K562 (cell line): ENCODE measurements around the gene RAB31. TPM values are rescaled to one million over a fixed set of nuclear protein-coding genes. Genes with fewer than 3 reads are reported as not detected.

ENCODE experiments used
- ARNT ChIP-seq, 2 experiments: fragments of 450-650 bp; IDR thresholded peaks; 2 replicates each; pipeline ENCODE4 v1.6.1; 2016; ENCODE audit warnings: mild to moderate bottlenecking in 1 of 2
- BRD9 ChIP-seq: fragments of 450-650 bp; IDR thresholded peaks from 2 replicates; pipeline ENCODE4 v1.6.1; 2018; ENCODE audit warnings: low read depth; ENCODE audit not compliant: partially characterized antibody
- ETS2 ChIP-seq: IDR thresholded peaks from 2 replicates; pipeline ENCODE4 v1.6.1; 2016; ENCODE audit warnings: borderline replicate concordance, missing genetic modification characterization, mild to moderate bottlenecking, moderate library complexity, missing compliant biosample characterization; ENCODE audit not compliant: poor library complexity, severe bottlenecking
- FOXA3 ChIP-seq, 2 experiments: fragments of 450-650 bp in 1 of 2; sonication (generic) in 1 of 2; formaldehyde crosslinking; IDR thresholded peaks in 1 of 2; conservative IDR thresholded peaks in 1 of 2; 2 replicates each; pipeline versions ENCODE4 v1.4.0 to v1.8.0; 2020 to 2022; ENCODE audit warnings: mild to moderate bottlenecking in 2 of 2, missing genetic modification reagents in 1 of 2
- GABPB1 ChIP-seq: sonication (generic); formaldehyde crosslinking; IDR thresholded peaks from 2 replicates; pipeline ENCODE4 v1.8.0; 2022; ENCODE audit warnings: mild to moderate bottlenecking, missing genetic modification reagents
- GATAD2B ChIP-seq: fragments of 450-650 bp; IDR thresholded peaks from 2 replicates; pipeline ENCODE4 v1.6.1; 2017; ENCODE audit warnings: mild to moderate bottlenecking, borderline replicate concordance
- MAZ ChIP-seq, 2 experiments: fragments of 450-650 bp in 1 of 2; sonication (generic) in 1 of 2; formaldehyde crosslinking; IDR thresholded peaks in 1 of 2; conservative IDR thresholded peaks in 1 of 2; 2 replicates each; pipeline versions ENCODE4 v1.4.0 to v1.5.0; 2020; ENCODE audit warnings: mild to moderate bottlenecking in 1 of 2, missing genetic modification reagents in 1 of 2
- MCM7 ChIP-seq, 2 experiments: fragments of 450-650 bp; IDR thresholded peaks; 2 replicates each; pipeline ENCODE4 v1.6.1; 2016 to 2018
- NFXL1 ChIP-seq: fragments of 450-650 bp; formaldehyde crosslinking; IDR thresholded peaks from 2 replicates; pipeline ENCODE4 v1.4.0; 2021; ENCODE audit warnings: mild to moderate bottlenecking
- PHF20 ChIP-seq: fragments of 450-650 bp; IDR thresholded peaks from 2 replicates; pipeline ENCODE4 v1.6.1; 2018; ENCODE audit not compliant: partially characterized antibody
- SMARCC2 ChIP-seq: fragments of 450-650 bp; IDR thresholded peaks from 2 replicates; pipeline ENCODE4 v1.6.1; 2017; ENCODE audit warnings: antibody characterized with exemption, moderate library complexity, mild to moderate bottlenecking, low read depth
- SMARCE1 ChIP-seq: fragments of 450-650 bp; IDR thresholded peaks from 2 replicates; pipeline ENCODE4 v1.7.1; 2016; ENCODE audit warnings: mild to moderate bottlenecking
- SP1 ChIP-seq: sonication (generic); formaldehyde crosslinking; IDR thresholded peaks from 2 replicates; pipeline ENCODE4 v1.8.1; 2022; ENCODE audit warnings: mild to moderate bottlenecking, missing genetic modification reagents
- TGIF2 ChIP-seq: sonication (generic); formaldehyde crosslinking; IDR thresholded peaks from 2 replicates; pipeline ENCODE4 v1.8.1; 2022; ENCODE audit warnings: mild to moderate bottlenecking, missing genetic modification reagents, moderate library complexity
- THRAP3 ChIP-seq: fragments of 450-650 bp; IDR thresholded peaks from 2 replicates; pipeline ENCODE4 v1.6.1; 2016; ENCODE audit warnings: mild to moderate bottlenecking, inconsistent platforms, borderline replicate concordance
- ZBTB11 ChIP-seq, 3 experiments: fragments of 200-800 bp in 1 of 3; fragments of 250-450 bp in 1 of 3; fragments of 450-650 bp in 1 of 3; sonication (Bioruptor Pico) in 1 of 3; sonication (Bioruptor generic) in 1 of 3; formaldehyde crosslinking in 1 of 3; IDR thresholded peaks; 2 replicates each; pipeline versions ENCODE4 v1.6.1 to v1.8.0; 2016 to 2022; ENCODE audit warnings: mild to moderate bottlenecking in 2 of 3, missing genetic modification characterization in 2 of 3, missing compliant biosample characterization in 1 of 3, moderate library complexity in 1 of 3
- ZHX1 ChIP-seq: fragments of 150-350 bp; conservative IDR thresholded peaks from 2 replicates; pipeline ENCODE4 v1.6.1; 2014; ENCODE audit warnings: low read length
- ZZZ3 ChIP-seq: fragments of 450-650 bp; IDR thresholded peaks from 2 replicates; pipeline ENCODE4 v1.6.1; 2016; ENCODE audit warnings: antibody characterized with exemption, mild to moderate bottlenecking, moderate library complexity
- polyA plus RNA-seq, 8 experiments: library from polyadenylated mRNA; depleted of rRNA in 4 of 8; stranded (reverse) in 5 of 8; unstranded in 3 of 8; fragments of >200 nt; fragmentation: Nextera tagmentation in 2 of 8; fragmentation: Illumina TruSeq in 1 of 8; extraction: Ambion mirVana in 2 of 8; extraction: Trizol in 1 of 8; gene quantifications; 2 replicates each; pipeline versions ENCODE4 v1.2.1 to v1.2.3, GENCODE V29; 2011 to 2014; ENCODE audit warnings: inconsistent platforms in 1 of 8, missing spikeins in 1 of 8
- total RNA-seq, 7 experiments: library from RNA; depleted of rRNA in 6 of 7; stranded (reverse); fragments of >200 nt in 6 of 7; fragmentation: Illumina TruSeq in 2 of 7; extraction: Trizol in 2 of 7; gene quantifications; 2 replicates each; pipeline versions ENCODE4 v1.2.1 to v1.2.3, GENCODE V29; 2011 to 2021; ENCODE audit warnings: low replicate concordance in 1 of 7
- TF ChIP-seq, protein P1 (sequence below): sonication (generic); formaldehyde crosslinking; IDR thresholded peaks from 2 replicates; pipeline ENCODE4 v1.8.1; 2023; ENCODE audit warnings: mild to moderate bottlenecking, missing genetic modification reagents, moderate library complexity

RAB31 gene
- total and polyA plus RNA-seq, 9 of the 15 experiments (the other 6 are each of a cell fraction or from before 2014, with no cell fraction given) = 20.7 to 70.4 (median 41.3) TPM

GRCh38 chr18:9876867-9877654 is 169.0 kb downstream of the RAB31 start (continued):
- no peak for TF ChIP-seq ETS2 (tag)
- no peak for TF ChIP-seq PHF20
- no peak for TF ChIP-seq BRD9
- no peak; the same call in none of the 2 replicates for TF ChIP-seq SMARCE1
- no peak for TF ChIP-seq ZZZ3
- no peak for TF ChIP-seq GATAD2B
- TF ChIP-seq ZHX1 = no peak
- TF ChIP-seq MAZ (CRISPR knock-in tag; conservative IDR thresholded peaks at IDR 0.05 in 1 of 2, IDR thresholded peaks at IDR 0.05 in 1 of 2) = peak; percentile 54 to 73; a peak in 3 of 4 replicates
- TF ChIP-seq ARNT (IDR thresholded peaks at IDR 0.05) = no peak
- TF ChIP-seq MCM7 (IDR thresholded peaks at IDR 0.05) = peak in 1 of 2 experiments; percentile 84; a peak in 1 of 4 replicates
- TF ChIP-seq TGIF2 (CRISPR knock-in tag) = no peak
- TF ChIP-seq, protein P1, sequence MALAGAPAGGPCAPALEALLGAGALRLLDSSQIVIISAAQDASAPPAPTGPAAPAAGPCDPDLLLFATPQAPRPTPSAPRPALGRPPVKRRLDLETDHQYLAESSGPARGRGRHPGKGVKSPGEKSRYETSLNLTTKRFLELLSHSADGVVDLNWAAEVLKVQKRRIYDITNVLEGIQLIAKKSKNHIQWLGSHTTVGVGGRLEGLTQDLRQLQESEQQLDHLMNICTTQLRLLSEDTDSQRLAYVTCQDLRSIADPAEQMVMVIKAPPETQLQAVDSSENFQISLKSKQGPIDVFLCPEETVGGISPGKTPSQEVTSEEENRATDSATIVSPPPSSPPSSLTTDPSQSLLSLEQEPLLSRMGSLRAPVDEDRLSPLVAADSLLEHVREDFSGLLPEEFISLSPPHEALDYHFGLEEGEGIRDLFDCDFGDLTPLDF (CRISPR knock-in tag) = 0 out of 2 replicates have a peak, but pooled peaks have one; percentile 20
- TF ChIP-seq SP1 (CRISPR knock-in tag) = peak; percentile 75
- no peak for TF ChIP-seq THRAP3
- TF ChIP-seq ZBTB11 (CRISPR knock-in tag; IDR thresholded peaks at IDR 0.05) = no peak
- 0 out of 4 replicates have a peak, but pooled peaks of 1 of the 2 experiments have one; percentile 25 for TF ChIP-seq FOXA3 (CRISPR knock-in tag; conservative IDR thresholded peaks at IDR 0.05 in 1 of 2, IDR thresholded peaks at IDR 0.05 in 1 of 2)
- peak; percentile 91; the same call in 1 of the 2 replicates for TF ChIP-seq SMARCC2
- TF ChIP-seq NFXL1 (CRISPR knock-in tag) = no peak
- TF ChIP-seq GABPB1 (CRISPR knock-in tag) = peak; percentile 37; the same call in 1 of the 2 replicates
